Renal cortical epithelial cell (primary cell): Measurements from ENCODE around the gene TNNT2. TPM values are rescaled to one million over a fixed set of nuclear protein-coding genes. Genes with fewer than 3 reads are reported as not detected.
A peak's percentile ranks its signal among the peaks of the same experiment; 100 is the strongest.

Experiments used
- DNase-seq: peaks from one replicate; pipeline ENCODE4 v3.0.0-alpha.2; 2011; ENCODE audit warnings: low read depth
- total RNA-seq: library from RNA; depleted of rRNA; stranded (reverse); fragments of >200 nt; gene quantifications from 2 replicates; pipeline ENCODE4 v1.2.3, GENCODE V29; 2014

The TNNT2 gene
- total RNA-seq, result 0.25 and 0.69 TPM in 2 replicates

GRCh38 chr1:201377611-201378092, at the start of gene TNNT2:
TNNT2 (minus strand) TSS chr1:201377680; CDS start chr1:201373254, 4,426 bp downstream.
- DNase-seq, result no peak

- no peak for DNase-seq
Measured at GRCh38 chr1:201426479-201427310, 49.2 kb upstream of the TNNT2 start.

DNA sequence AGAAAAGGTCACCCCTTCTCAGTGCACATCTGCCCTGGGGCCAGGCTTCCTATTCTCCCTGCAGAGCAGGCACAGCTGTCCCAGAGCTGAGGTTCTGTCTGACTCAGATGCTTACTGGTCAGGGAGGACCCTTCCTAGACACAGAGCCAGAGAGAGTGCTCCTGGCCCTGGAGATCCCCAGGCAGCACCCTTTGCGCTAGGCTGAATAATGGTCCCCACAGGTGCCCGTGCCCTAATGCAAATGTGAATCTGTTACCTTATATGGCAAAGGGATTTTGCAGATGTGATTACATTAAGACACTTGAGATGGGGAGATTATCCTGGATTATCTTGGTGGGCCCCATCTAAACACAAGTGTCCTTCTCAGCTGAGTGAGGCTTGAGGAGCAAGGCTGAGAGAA, 46.7 kb upstream of the TNNT2 start:
- no peak for DNase-seq

DNA sequence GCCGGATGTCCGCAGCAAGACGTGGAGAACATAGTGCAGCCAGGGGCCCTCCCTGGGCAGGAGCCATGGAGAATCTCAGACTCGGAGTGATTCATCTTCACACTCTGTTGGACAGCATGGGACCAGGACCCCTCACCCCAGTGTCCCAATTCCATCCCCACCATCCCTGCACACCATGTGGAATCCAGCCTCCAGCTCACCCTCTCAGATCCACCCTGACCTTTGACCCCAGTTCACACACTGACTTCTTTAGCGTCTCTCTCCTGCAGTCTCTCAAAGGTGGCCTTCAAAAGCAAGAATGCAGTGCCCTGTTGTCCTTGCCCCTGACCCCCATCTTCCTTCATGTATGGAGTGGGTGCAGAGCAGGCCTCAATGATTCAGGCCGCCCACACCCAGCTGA, 46.2 kb upstream of the TNNT2 start:
- DNase-seq, result no peak

- no peak for DNase-seq
Measured at GRCh38 chr1:201422436-201423030, 45.1 kb upstream of the TNNT2 start.

GRCh38 chr1:201422026-201422425, 44.5 kb upstream of the TNNT2 start:
- DNase-seq, result no peak

DNA sequence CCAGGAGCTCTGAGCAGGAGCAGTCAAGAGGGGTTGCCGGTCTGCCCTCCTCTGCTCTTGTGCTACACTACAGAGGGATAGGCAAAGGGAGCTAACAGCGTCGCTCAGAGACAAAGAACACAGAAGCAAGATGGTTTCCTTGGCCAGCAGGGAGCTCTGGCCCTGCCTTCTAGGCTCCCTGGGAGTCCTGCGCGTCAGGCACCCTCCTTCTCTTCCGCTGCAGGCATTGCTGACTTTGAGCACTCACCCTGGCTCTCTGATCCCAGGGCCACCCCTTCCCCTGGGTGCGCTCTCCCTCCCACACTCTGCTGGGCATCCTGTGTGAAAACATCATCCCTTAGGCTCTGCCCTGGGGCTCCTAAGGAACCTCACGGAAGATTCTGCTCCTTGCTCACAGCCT, 43.6 kb upstream of the TNNT2 start:
- no peak for DNase-seq

GRCh38 chr1:201420608-201421002, 43.1 kb upstream of the TNNT2 start:
- no peak for DNase-seq

- DNase-seq, result no peak
Measured at GRCh38 chr1:201419746-201420607, 42.5 kb upstream of the TNNT2 start.

DNA sequence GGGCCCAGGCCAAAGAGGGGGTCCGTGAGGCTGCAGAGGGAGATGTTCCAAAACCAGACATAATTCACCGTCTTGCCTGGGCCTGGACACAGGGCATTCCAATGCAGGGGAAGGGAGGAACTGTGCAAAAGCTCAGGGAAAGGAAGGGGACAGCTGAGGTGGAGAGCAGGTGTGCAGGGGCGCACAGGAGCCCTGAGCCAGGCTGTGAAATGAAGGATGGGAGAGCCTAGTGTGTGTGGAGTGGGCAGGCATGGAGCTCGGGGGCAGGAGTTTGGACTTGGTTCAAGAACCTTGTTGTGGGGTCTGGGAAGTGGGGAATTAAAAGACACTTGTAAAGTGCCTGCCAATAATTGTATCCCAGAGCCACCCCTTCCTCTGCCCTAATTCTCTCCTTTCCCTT, 41.8 kb upstream of the TNNT2 start:
- no peak for DNase-seq

DNA sequence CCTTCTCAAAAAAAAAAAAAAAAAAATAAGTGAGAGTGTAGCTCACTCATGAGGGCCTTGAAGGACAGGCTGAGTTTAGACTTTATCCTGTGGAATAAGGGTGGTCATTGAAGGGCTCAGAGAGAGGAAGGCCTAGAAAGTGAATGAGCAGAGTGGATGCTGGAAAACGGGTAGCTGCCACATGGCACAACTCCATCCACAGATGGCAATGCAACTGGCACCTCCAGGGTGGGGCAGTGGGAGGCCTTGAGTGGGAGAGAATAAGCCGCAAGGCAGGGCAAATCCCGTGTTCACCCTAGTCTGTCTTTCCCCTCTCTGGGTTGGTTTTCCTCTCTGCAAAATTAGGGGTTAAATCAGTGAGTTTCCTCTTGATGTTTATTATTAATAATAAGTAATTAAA, 41.0 kb upstream of the TNNT2 start:
- DNase-seq, result no peak

- DNase-seq, result no peak
Measured at GRCh38 chr1:201414051-201414738, 36.7 kb upstream of the TNNT2 start.

- no peak for DNase-seq
Measured at GRCh38 chr1:201411292-201411691, 33.8 kb upstream of the TNNT2 start.

DNA sequence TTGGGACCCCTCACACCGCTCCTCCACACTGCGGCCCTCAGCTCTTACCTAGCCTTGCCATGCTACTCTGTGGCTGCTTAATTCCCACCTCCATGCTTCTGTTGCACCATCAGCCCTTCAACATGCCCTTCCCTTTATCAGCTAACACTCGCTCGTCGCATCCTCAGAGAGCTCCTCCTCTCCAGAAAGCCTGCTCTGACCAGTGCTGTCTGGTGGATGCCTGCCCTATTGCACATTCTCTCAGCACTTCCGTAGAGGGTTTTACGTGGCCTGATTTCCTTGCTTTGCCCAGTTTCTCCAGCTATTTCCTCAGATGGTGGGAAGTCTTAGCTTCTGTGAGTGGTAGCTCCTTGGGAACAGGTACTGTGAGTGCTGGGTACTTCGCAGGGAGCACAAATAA, 32.0 kb upstream of the TNNT2 start:
- DNase-seq, result no peak

GRCh38 chr1:201408834-201409200, 31.3 kb upstream of the TNNT2 start:
- no peak for DNase-seq

DNA sequence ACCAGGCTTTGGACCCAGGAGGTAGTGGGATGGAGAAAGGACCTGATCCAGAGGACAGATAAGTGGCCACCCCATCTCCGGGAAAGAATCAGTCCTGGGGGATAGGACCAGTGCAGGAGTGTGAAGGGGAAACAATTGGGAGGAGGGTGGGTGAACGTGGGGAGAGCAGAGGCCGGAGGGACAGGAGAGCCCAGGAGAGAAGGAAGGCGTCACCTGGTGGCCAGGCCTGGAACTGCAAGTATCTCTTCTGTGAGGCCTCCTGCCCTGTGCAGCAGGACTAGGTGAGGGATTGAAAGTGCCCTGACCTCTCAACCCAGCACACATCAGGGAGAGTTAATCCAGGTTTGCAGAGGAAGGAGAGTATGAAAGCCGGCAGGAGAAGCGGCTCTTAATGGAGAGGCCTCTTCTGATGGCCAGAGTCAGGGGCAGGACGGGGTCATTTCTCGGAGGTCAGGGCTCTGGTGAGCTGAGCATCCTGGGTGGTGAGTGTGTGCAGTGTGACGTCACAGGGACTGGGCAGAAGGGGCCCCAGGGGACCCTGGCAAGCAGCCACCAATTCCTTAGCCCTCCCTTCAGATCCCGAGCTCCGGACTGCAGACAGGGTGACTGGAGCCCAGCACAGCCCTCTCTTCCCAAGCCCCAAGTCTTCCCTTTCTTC, 30.8 kb upstream of the TNNT2 start:
- peak; percentile 62 for DNase-seq

DNA sequence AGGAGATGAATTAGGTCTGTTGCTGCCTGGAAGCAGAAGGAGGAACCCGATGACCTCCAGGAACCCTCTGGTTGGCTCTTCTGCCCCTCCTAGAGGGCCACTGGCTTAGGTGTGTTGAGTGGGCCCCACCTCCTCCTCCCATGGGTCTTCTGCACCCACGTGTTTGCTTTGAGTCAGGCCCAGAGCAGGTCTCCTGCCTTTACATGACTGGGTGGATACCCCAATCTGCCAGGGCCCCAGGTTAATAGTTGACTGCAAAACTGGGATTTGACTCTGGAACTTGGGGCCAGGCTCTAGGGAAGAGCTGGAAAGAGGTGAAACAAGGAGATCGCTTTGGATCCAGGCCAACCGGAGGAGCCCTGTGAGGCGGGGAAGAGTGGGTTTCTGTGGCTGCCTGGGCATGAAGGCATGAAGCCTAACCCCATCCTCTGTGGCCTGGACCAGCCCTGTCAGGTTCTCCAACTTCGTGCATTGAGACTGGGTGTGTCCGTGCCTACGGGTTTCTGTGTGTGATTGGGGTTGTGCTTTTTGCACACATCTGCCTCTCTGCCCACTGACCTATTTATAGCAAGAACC, 29.4 kb upstream of the TNNT2 start:
- DNase-seq, result peak; percentile 88

- DNase-seq, result peak; percentile 92
Measured at GRCh38 chr1:201405484-201405831, 28.0 kb upstream of the TNNT2 start.

DNA sequence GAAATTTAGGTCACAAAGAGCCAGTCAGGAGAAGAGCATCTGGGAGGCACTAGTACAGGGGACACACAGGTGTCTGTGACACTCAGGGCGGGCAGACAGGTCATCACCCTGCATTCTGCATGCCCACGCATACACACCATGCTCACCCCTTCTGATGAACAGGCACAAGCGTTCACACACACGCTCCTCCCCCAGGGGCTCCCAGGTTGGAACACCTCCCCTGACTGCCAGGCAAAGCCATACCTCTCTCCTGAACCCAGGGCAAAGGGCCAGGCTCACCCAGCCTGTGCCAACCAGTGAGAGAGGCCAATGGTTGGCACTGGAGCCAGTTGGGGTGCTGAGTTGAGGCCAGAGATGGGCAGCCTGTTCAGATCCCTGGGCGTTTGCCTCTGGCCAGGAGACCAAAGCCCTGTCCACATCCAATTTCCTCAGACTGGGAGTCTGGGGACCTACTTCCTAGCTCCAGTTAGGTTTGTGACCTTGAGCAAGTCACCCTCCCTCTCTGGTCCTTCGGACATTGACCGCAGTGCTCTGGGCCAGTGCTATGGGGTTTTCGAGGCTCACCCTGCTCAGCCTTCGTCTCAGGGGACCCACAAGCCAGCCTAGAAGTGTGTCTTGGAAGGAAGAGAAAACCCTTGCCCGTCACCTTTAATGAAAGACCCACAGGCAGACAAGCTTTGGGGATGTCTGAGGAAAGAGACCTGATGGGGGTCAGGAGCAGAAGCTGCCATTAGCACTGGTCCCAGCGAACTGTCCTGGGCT, 27.4 kb upstream of the TNNT2 start:
- no peak for DNase-seq

GRCh38 chr1:201404055-201404454, 26.6 kb upstream of the TNNT2 start:
- DNase-seq, result no peak
